SK-N-SH (cell line): ENCODE results near the gene SNX12.

Source experiments
- ELF1 ChIP-seq: IDR thresholded peaks from 2 replicates; pipeline ENCODE4 v1.4.0; 2012
- EP300 ChIP-seq, 2 experiments: IDR thresholded peaks; 2 replicates each; pipeline versions ENCODE4 v1.4.0 to v1.6.1; 2012; ENCODE audit warnings: borderline replicate concordance in 1 of 2, low read depth in 1 of 2, low read length in 1 of 2
- EZH2phosphoT487 ChIP-seq: fragments of 200-600 bp; sonication (generic); IDR thresholded peaks from 2 replicates; pipeline ENCODE4 v1.6.1; 2017; ENCODE audit warnings: low read depth, mixed run types, mild to moderate bottlenecking, antibody characterized with exemption, moderate library complexity, borderline replicate concordance
- FOSL2 ChIP-seq: IDR thresholded peaks from 2 replicates; pipeline ENCODE4 v1.4.0; 2012; ENCODE audit warnings: low read depth, mild to moderate bottlenecking, moderate library complexity, borderline replicate concordance
- FOXM1 ChIP-seq: IDR thresholded peaks from 2 replicates; pipeline ENCODE4 v1.4.0; 2012; ENCODE audit warnings: low read depth, mild to moderate bottlenecking
- RCOR1 ChIP-seq: fragments of 150-350 bp; IDR thresholded peaks from 2 replicates; pipeline ENCODE4 v1.6.1; 2017; ENCODE audit warnings: antibody characterized with exemption, low read length
- TF ChIP-seq, protein P1 (sequence below): fragments of 200-600 bp; sonication (generic); IDR thresholded peaks from 2 replicates; pipeline ENCODE4 v1.6.1; 2017; ENCODE audit warnings: antibody characterized with exemption, mild to moderate bottlenecking, moderate library complexity
- TF ChIP-seq, protein P2 (sequence below): fragments of 150-350 bp; IDR thresholded peaks from 2 replicates; pipeline ENCODE4 v1.6.1; 2017; ENCODE audit warnings: antibody characterized with exemption, low read length, low read depth, borderline replicate concordance

DNA sequence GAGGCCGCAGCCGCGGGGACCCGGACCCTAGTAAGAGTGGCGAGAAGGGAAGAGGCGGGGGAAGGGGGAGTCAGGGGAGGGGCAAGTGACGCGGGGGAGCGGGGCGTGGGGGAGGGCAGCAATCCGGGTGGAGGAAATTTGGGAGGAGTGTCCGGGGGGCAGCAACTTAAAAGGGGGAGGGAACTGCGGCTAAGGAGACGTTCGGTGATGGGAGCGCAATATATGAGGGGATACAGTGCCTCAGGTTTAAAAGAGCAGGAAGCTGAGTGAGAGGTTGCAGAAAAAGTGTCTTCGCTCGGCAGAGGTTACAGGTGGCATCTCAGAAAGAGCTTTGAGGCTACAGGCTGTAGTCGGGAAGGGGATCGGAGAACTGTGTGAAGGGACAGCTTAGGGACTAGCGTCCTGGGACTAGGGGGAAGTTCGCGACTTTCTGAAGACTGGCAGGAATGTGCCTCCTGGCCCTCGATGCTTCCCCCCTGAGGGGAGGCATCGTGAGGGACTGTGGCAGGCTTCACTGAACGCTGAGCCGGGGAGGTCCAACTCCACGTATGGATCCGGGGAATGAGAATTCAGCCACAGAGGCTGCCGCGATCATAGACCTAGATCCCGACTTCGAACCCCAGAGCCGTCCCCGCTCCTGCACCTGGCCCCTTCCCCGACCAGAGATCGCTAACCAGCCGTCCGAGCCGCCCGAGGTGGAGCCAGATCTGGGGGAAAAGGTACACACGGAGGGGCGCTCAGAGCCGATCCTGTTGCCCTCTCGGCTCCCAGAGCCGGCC is 28.0 kb upstream of the SNX12 start:
- TF ChIP-seq FOXM1 (no peak), EP300 (IDR thresholded peaks at IDR 0.05; ENCODE audit: borderline replicate concordance in 1 of 2, low read depth in 1 of 2, low read length in 1 of 2) (no peak), FOSL2 (no peak), EZH2phosphoT487 (no peak), RCOR1 (no peak), ELF1 (no peak)
- TF ChIP-seq, protein P1, sequence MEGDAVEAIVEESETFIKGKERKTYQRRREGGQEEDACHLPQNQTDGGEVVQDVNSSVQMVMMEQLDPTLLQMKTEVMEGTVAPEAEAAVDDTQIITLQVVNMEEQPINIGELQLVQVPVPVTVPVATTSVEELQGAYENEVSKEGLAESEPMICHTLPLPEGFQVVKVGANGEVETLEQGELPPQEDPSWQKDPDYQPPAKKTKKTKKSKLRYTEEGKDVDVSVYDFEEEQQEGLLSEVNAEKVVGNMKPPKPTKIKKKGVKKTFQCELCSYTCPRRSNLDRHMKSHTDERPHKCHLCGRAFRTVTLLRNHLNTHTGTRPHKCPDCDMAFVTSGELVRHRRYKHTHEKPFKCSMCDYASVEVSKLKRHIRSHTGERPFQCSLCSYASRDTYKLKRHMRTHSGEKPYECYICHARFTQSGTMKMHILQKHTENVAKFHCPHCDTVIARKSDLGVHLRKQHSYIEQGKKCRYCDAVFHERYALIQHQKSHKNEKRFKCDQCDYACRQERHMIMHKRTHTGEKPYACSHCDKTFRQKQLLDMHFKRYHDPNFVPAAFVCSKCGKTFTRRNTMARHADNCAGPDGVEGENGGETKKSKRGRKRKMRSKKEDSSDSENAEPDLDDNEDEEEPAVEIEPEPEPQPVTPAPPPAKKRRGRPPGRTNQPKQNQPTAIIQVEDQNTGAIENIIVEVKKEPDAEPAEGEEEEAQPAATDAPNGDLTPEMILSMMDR: no peak
- TF ChIP-seq, protein P2, sequence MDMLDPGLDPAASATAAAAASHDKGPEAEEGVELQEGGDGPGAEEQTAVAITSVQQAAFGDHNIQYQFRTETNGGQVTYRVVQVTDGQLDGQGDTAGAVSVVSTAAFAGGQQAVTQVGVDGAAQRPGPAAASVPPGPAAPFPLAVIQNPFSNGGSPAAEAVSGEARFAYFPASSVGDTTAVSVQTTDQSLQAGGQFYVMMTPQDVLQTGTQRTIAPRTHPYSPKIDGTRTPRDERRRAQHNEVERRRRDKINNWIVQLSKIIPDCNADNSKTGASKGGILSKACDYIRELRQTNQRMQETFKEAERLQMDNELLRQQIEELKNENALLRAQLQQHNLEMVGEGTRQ: no peak
